SK-N-MC (cell line): ENCODE measurements around the gene MPEG1.

Source experiments
- EZH2 ChIP-seq: fragments of 200-600 bp; sonication (generic); IDR thresholded peaks from one replicate; pipeline ENCODE4 v1.6.1; 2017; ENCODE audit warnings: antibody characterized with exemption
- POLR2AphosphoS5 ChIP-seq: IDR thresholded peaks from 2 replicates; pipeline ENCODE4 v1.6.1; 2012; ENCODE audit warnings: mild to moderate bottlenecking, low read depth, low read length, borderline replicate concordance

- TF ChIP-seq EZH2, result no peak
- no peak for TF ChIP-seq POLR2AphosphoS5
Observed at GRCh38 chr11:59205648-59206047, 7.1 kb downstream of the MPEG1 start.
